Uterus (tissue), 2 donors: ENCODE data around the gene CHIC2.

Source experiments
- CTCF ChIP-seq, 4 experiments: fragments of 200-600 bp in 2 of 4; fragments of 450-650 bp in 2 of 4; sonication (generic) in 2 of 4; IDR thresholded peaks; one replicate each; pipeline ENCODE4 v1.5.1; 2016 to 2019; ENCODE audit warnings: antibody characterized with exemption in 4 of 4, mild to moderate bottlenecking in 2 of 4, moderate library complexity in 1 of 4
- POLR2A ChIP-seq, 2 donors: fragments of 450-650 bp; IDR thresholded peaks; one replicate each; pipeline ENCODE4 v1.6.1; 2016; ENCODE audit warnings: antibody characterized with exemption in 2 of 2, mild to moderate bottlenecking in 1 of 2, moderate library complexity in 1 of 2

GRCh38 chr4:54102531-54103106, 38.2 kb upstream of the CHIC2 start:
- TF ChIP-seq CTCF (IDR thresholded peaks at IDR 0.05) (no peak), POLR2A (IDR thresholded peaks at IDR 0.05) (no peak)
